ENCODE results near the gene GMDS. TPM values are rescaled to one million over a fixed set of nuclear protein-coding genes. Genes with fewer than 3 reads are reported as not detected.
A peak's percentile ranks its signal among the peaks of the same experiment; 100 is the strongest.

Gene GMDS
- total RNA-seq, 1 experiment from 2014 or later: 31.1 TPM

DNA sequence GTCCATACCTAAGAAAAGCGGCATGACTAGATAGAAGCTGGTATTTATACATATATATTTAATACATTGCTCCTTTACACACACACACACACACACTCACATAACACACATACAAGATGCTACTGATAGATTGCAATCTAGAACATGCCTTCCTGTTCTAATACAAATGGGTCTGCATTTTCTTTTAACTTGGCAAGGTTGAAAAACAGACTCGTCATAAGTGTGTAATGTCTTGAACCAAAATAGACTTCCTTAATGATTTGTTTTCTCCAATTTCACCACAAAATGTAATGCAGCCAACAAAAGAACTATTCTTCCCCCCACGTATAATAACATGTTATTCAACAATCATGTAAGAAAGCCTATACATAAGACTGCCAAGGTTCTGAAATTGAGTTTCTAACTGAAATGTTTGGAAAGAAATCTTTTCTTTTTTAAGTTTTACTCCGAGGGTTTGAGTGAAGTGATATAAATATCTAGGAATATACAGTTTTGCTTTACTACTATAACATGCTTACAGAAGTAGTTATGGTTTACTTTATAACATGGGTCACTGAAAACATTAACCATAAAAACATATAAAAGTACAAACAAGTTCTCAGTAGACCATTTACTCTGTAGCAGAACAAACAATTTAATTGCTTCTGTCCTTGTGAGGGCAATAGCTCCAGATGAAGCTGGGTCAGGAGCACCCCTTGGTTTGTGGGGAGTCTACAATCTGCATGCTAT lies 428.2 kb downstream of the GMDS start:
- Histone ChIP-seq H3K4me3 (ENCODE audit: low read depth, low read length) (no peak overlapping the region), H3K27me3 (replicated peaks; ENCODE audit: control insufficient read depth, insufficient read depth, low read length) (no peaks in the 10 kb centered on the region), H3K4me1 (no peaks in the 10 kb centered on the region), H3K9me3 (no peaks in the 10 kb centered on the region), H3K36me3 (ENCODE audit: control insufficient read depth, insufficient read depth, low read length) (no peaks in the 10 kb centered on the region)
- POLR2A ChIA-PET: no interaction called here
- peaks cover 2% of the 10 kb centered on the region for H3K4me1 Mint-ChIP-seq (ENCODE audit: low read depth, unreplicated experiment)
- no peak overlapping the region for H3K4me3 Mint-ChIP-seq (ENCODE audit: unreplicated experiment)
- CTCF ChIA-PET: no interaction called here
- H3K27me3 Mint-ChIP-seq (ENCODE audit: insufficient read depth, unreplicated experiment): no peaks in the 10 kb centered on the region
- no peaks in the 10 kb centered on the region for H3K36me3 Mint-ChIP-seq (ENCODE audit: insufficient read depth, unreplicated experiment)
- no TSS peak for BruUV-seq (replicated peaks)
- intact Hi-C loops (cut with micrococcal nuclease; ENCODE audit: unreplicated experiment): no loop called here
- H3K9me3 Mint-ChIP-seq (ENCODE audit: unreplicated experiment): no peaks in the 10 kb centered on the region
- no peak for DNase-seq
- TF ChIP-seq CTCF (IDR thresholded peaks at IDR 0.05; ENCODE audit: insufficient read depth in 1 of 2, low read depth in 1 of 2, low read length in 1 of 2, severe bottlenecking in 1 of 2, unreplicated experiment in 1 of 2): no peak
- H3K27ac Mint-ChIP-seq (ENCODE audit: unreplicated experiment): no peak overlapping the region

DNA sequence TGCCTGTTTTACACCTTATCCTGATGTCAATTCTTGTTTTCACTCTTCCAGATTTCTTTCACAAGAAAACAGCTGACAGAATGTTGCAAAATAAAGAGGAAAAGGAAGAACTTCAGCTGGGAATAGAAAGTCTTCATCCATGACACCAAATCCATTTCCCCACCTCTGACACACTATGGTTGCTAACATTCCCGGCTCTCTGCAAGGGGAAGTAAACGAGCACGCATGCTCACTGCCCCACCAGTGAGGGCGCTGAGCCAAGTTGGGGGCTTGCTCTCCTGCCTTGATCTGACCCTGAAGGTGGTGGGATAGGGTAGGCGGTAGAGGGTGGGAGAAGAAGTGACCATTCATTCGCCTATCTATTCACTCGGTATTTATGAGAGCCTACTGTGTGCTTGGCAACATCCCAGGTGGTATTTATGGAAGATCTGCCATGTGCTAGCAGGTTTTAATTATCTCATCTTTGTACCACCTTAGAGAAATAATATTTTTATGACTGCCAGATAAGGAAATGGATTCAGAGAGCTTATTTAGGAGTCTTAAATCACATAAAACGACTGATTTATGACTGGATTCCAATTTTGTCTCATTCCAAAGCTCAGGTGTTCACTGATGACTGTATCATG lies 429.5 kb downstream of the GMDS start:
- H3K9me3 ChIP-seq: no peaks in the 10 kb centered on the region
- Mint-ChIP-seq H3K36me3 (ENCODE audit: insufficient read depth, unreplicated experiment) (no peaks in the 10 kb centered on the region), H3K27me3 (ENCODE audit: insufficient read depth, unreplicated experiment) (no peaks in the 10 kb centered on the region), H3K4me1 (ENCODE audit: low read depth, unreplicated experiment) (peaks cover 8% of the 10 kb centered on the region), H3K4me3 (ENCODE audit: unreplicated experiment) (no peak overlapping the region), H3K27ac (ENCODE audit: unreplicated experiment) (no peak overlapping the region), H3K9me3 (ENCODE audit: unreplicated experiment) (no peaks in the 10 kb centered on the region)
- no peak for DNase-seq
- H3K4me3 ChIP-seq (ENCODE audit: low read depth, low read length): no peak overlapping the region
- H3K36me3 ChIP-seq (ENCODE audit: control insufficient read depth, insufficient read depth, low read length): no peaks in the 10 kb centered on the region
- no TSS peak for BruUV-seq (replicated peaks)
- intact Hi-C loops (cut with micrococcal nuclease; ENCODE audit: unreplicated experiment): no loop called here
- no peaks in the 10 kb centered on the region for H3K4me1 ChIP-seq
- no peaks in the 10 kb centered on the region for H3K27me3 ChIP-seq (replicated peaks; ENCODE audit: control insufficient read depth, insufficient read depth, low read length)
- peak in 1 of 2 experiments; percentile 2 for TF ChIP-seq CTCF (IDR thresholded peaks at IDR 0.05; ENCODE audit: insufficient read depth in 1 of 2, low read depth in 1 of 2, low read length in 1 of 2, severe bottlenecking in 1 of 2, unreplicated experiment in 1 of 2)
- ChIA-PET POLR2A (no interaction called here), CTCF (no interaction called here)

DNA sequence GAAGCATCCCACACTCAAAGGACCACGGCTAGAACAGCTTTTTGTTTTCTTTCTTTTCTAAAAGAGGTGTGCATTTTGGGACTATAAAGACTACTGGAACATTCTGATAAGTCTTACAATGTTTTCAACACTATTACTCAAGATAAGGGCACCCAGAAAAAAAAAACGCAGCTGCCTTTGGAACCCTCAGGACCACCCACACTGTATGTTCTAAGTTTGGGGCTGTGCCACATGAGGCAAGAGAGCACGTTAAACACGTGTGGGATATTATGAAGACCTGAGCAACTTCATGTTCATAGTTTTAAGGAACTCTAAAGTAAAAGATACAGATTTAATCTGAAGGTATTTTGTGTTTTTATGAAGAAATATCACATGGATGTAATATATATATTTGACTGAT lies 431.1 kb downstream of the GMDS start:
- no peaks in the 10 kb centered on the region for H3K27me3 Mint-ChIP-seq (ENCODE audit: insufficient read depth, unreplicated experiment)
- no peak overlapping the region for H3K4me3 Mint-ChIP-seq (ENCODE audit: unreplicated experiment)
- H3K9me3 Mint-ChIP-seq (ENCODE audit: unreplicated experiment): no peaks in the 10 kb centered on the region
- Histone ChIP-seq H3K4me3 (ENCODE audit: low read depth, low read length) (no peak overlapping the region), H3K36me3 (ENCODE audit: control insufficient read depth, insufficient read depth, low read length) (no peaks in the 10 kb centered on the region), H3K9me3 (no peaks in the 10 kb centered on the region), H3K4me1 (no peaks in the 10 kb centered on the region), H3K27me3 (replicated peaks; ENCODE audit: control insufficient read depth, insufficient read depth, low read length) (no peaks in the 10 kb centered on the region)
- no peak overlapping the region for H3K27ac Mint-ChIP-seq (ENCODE audit: unreplicated experiment)
- peaks cover 18% of the 10 kb centered on the region for H3K4me1 Mint-ChIP-seq (ENCODE audit: low read depth, unreplicated experiment)
- no peaks in the 10 kb centered on the region for H3K36me3 Mint-ChIP-seq (ENCODE audit: insufficient read depth, unreplicated experiment)
- intact Hi-C loops (cut with micrococcal nuclease; ENCODE audit: unreplicated experiment): no loop called here
- no peak for TF ChIP-seq CTCF (IDR thresholded peaks at IDR 0.05; ENCODE audit: insufficient read depth in 1 of 2, low read depth in 1 of 2, low read length in 1 of 2, severe bottlenecking in 1 of 2, unreplicated experiment in 1 of 2)
- BruUV-seq (replicated peaks): no TSS peak
- CTCF ChIA-PET: interaction anchor here (0.7 kb wide), 1 partner anchor 234 kb away, joined by 3 read pairs; no protein-coding TSS in a partner anchor
- no peak for DNase-seq
- POLR2A ChIA-PET: no interaction called here

All from Caco-2 (cell line).